WTC11 (cell line): ENCODE measurements around the gene LMOD3. TPM values are rescaled to one million over a fixed set of nuclear protein-coding genes. Genes with fewer than 3 reads are reported as not detected.

Experiments used
- ATAC-seq: fragments of 200-7000 bp; cut with Tn5 transposase; 2 replicates; pipeline ENCODE4 v1.10.0; 2021; ENCODE audit warnings: mild to moderate bottlenecking, moderate library complexity
- CTCF ChIA-PET: fragments of 300-600 bp; sonication (Branson Sonifier 250); formaldehyde crosslinking; loops from one replicate; lab custom pipeline; 2021; ENCODE audit warnings: antibody characterized with exemption; lab: Charles Lee
- POLR2A ChIA-PET: fragments of 350-600 bp; sonication (Branson Sonifier 250); formaldehyde crosslinking; loops from one replicate; lab custom pipeline; 2021; ENCODE audit warnings: antibody characterized with exemption; lab: Charles Lee
- DNase-seq: peaks from one replicate; pipeline ENCODE4 v3.0.0; 2021; ENCODE audit warnings: low spot score
- H3K27ac Mint-ChIP-seq: 2 replicates; pipeline ENCODE4 v1.8.0; 2021; ENCODE audit warnings: mixed read lengths
- H3K27me3 Mint-ChIP-seq: 2 replicates; pipeline ENCODE4 v1.8.0; 2021; ENCODE audit warnings: low read depth, mild to moderate bottlenecking, moderate library complexity, mixed read lengths
- H3K36me3 Mint-ChIP-seq: 2 replicates; pipeline ENCODE4 v1.8.0; 2021; ENCODE audit warnings: mixed read lengths
- H3K4me1 Mint-ChIP-seq: 2 replicates; pipeline ENCODE4 v1.8.0; 2022; ENCODE audit warnings: mixed read lengths
- H3K4me3 Mint-ChIP-seq: 2 replicates; pipeline ENCODE4 v1.8.0; 2021; ENCODE audit warnings: mild to moderate bottlenecking, moderate library complexity, mixed read lengths
- H3K9me3 Mint-ChIP-seq: 2 replicates; pipeline ENCODE4 v1.8.0; 2021; ENCODE audit warnings: mixed read lengths
- ATF6 ChIP-seq: sonication (generic); formaldehyde crosslinking; IDR thresholded peaks from 2 replicates; pipeline ENCODE4 v1.8.1; 2023; ENCODE audit warnings: mild to moderate bottlenecking, missing genetic modification reagents
- CREB1 ChIP-seq: sonication (generic); formaldehyde crosslinking; IDR thresholded peaks from 2 replicates; pipeline ENCODE4 v1.8.0; 2023; ENCODE audit warnings: mild to moderate bottlenecking, missing genetic modification reagents
- FOXK1 ChIP-seq: sonication (generic); formaldehyde crosslinking; IDR thresholded peaks from 2 replicates; pipeline ENCODE4 v1.8.0; 2022; ENCODE audit warnings: mild to moderate bottlenecking, moderate library complexity, missing genetic modification reagents
- GABPB1 ChIP-seq: sonication (generic); formaldehyde crosslinking; IDR thresholded peaks from 2 replicates; pipeline ENCODE4 v1.8.1; 2023; ENCODE audit warnings: mild to moderate bottlenecking, missing genetic modification reagents
- NR1H2 ChIP-seq: sonication (generic); formaldehyde crosslinking; IDR thresholded peaks from 2 replicates; pipeline ENCODE4 v1.9.0; 2021; ENCODE audit warnings: mild to moderate bottlenecking, moderate library complexity, missing genetic modification reagents
- NR2C2 ChIP-seq: sonication (generic); formaldehyde crosslinking; IDR thresholded peaks from 2 replicates; pipeline ENCODE4 v1.8.0; 2022; ENCODE audit warnings: mild to moderate bottlenecking, missing genetic modification reagents
- OVOL2 ChIP-seq: fragments of 250-450 bp; sonication (Bioruptor Pico); IDR thresholded peaks from 2 replicates; pipeline ENCODE4 v1.9.0; 2021; ENCODE audit warnings: mild to moderate bottlenecking, borderline replicate concordance
- PREB ChIP-seq: sonication (generic); formaldehyde crosslinking; IDR thresholded peaks from 2 replicates; pipeline ENCODE4 v1.8.1; 2022; ENCODE audit warnings: mild to moderate bottlenecking, missing genetic modification reagents, moderate library complexity, borderline replicate concordance
- PRRX2 ChIP-seq: fragments of 250-450 bp; sonication (Bioruptor Pico); IDR thresholded peaks from 2 replicates; pipeline ENCODE4 v1.8.0; 2021; ENCODE audit warnings: mild to moderate bottlenecking
- RORB ChIP-seq: fragments of 250-450 bp; sonication (Bioruptor Pico); IDR thresholded peaks from 2 replicates; pipeline ENCODE4 v1.9.0; 2021; ENCODE audit warnings: mild to moderate bottlenecking
- TCF7 ChIP-seq: sonication (generic); formaldehyde crosslinking; IDR thresholded peaks from 2 replicates; pipeline ENCODE4 v1.8.0; 2022; ENCODE audit warnings: mild to moderate bottlenecking, low read depth, missing genetic modification reagents, moderate library complexity
- TP53 ChIP-seq: sonication (generic); formaldehyde crosslinking; IDR thresholded peaks from 2 replicates; pipeline ENCODE4 v1.8.1; 2023; ENCODE audit warnings: mild to moderate bottlenecking, missing genetic modification reagents
- USF2 ChIP-seq: sonication (generic); formaldehyde crosslinking; IDR thresholded peaks from 2 replicates; pipeline ENCODE4 v1.8.1; 2023; ENCODE audit warnings: mild to moderate bottlenecking, missing genetic modification reagents, moderate library complexity
- ZNF219 ChIP-seq: sonication (generic); formaldehyde crosslinking; IDR thresholded peaks from 2 replicates; pipeline ENCODE4 v1.8.0; 2023; ENCODE audit warnings: missing genetic modification reagents, mild to moderate bottlenecking, borderline replicate concordance
- ZNF263 ChIP-seq: sonication (generic); formaldehyde crosslinking; IDR thresholded peaks from 2 replicates; pipeline ENCODE4 v1.8.1; 2022; ENCODE audit warnings: low read depth, mild to moderate bottlenecking, moderate library complexity, missing genetic modification reagents
- ZNF416 ChIP-seq: fragments of 250-450 bp; sonication (Bioruptor Pico); IDR thresholded peaks from 2 replicates; pipeline ENCODE4 v1.9.0; 2021; ENCODE audit warnings: mild to moderate bottlenecking, inconsistent platforms
- ZNF423 ChIP-seq: fragments of 250-450 bp; sonication (Bioruptor Pico); IDR thresholded peaks from 2 replicates; pipeline ENCODE4 v2.1.2; 2022; ENCODE audit warnings: mild to moderate bottlenecking, moderate library complexity
- ZNF425 ChIP-seq: fragments of 250-450 bp; sonication (Bioruptor Pico); conservative IDR thresholded peaks from 2 replicates; pipeline ENCODE4 v1.9.0; 2021; ENCODE audit warnings: mild to moderate bottlenecking
- ZNF512 ChIP-seq: sonication (generic); formaldehyde crosslinking; IDR thresholded peaks from 2 replicates; pipeline ENCODE4 v1.8.1; 2022; ENCODE audit warnings: missing genetic modification reagents, borderline replicate concordance
- total RNA-seq: library from RNA; stranded (reverse); gene quantifications from 3 replicates; pipeline ENCODE4 v1.2.3, GENCODE V29; 2021

Gene LMOD3
- total RNA-seq, 1 experiment from 2014 or later: not detected

GRCh38 chr3:69145688-69146087, 23.3 kb upstream of the LMOD3 start (continued):
- TF ChIP-seq CREB1 (CRISPR knock-in tag): no peak
- no peak for TF ChIP-seq OVOL2 (CRISPR knock-in tag)
- TF ChIP-seq PREB (CRISPR knock-in tag): no peak
- TF ChIP-seq ZNF512: no peak
- no peak for TF ChIP-seq RORB (CRISPR knock-in tag)
- TF ChIP-seq ZNF263: no peak
- TF ChIP-seq FOXK1: no peak
- TF ChIP-seq NR2C2 (CRISPR knock-in tag): no peak
- TF ChIP-seq USF2 (CRISPR knock-in tag): no peak
- no peak for TF ChIP-seq ATF6
- TF ChIP-seq NR1H2 (CRISPR knock-in tag): no peak
- TF ChIP-seq ZNF425 (CRISPR knock-in tag): no peak

GRCh38 chr3:69144631-69145245, 22.3 kb upstream of the LMOD3 start:
- H3K27me3 Mint-ChIP-seq: peaks cover 83% of the 10 kb centered on the region
- no peaks in the 10 kb centered on the region for H3K36me3 Mint-ChIP-seq
- no peak overlapping the region for H3K27ac Mint-ChIP-seq
- no peaks in the 10 kb centered on the region for H3K9me3 Mint-ChIP-seq
- TF ChIP-seq PRRX2 (CRISPR knock-in tag) (no peak), ZNF423 (peak; percentile 77)
- no peak overlapping the region for H3K4me3 Mint-ChIP-seq
- ChIA-PET CTCF (interaction anchor here (0.8 to 1.9 kb wide), 7 partner anchors 11 to 295 kb away, joined by 4 to 17 read pairs (median 5); no protein-coding TSS in a partner anchor), POLR2A (interaction anchor here (0.9 kb wide), 1 partner anchor 8 kb away, joined by 3 read pairs; no protein-coding TSS in a partner anchor)
- ATAC-seq (peak; percentile 89), DNase-seq (peak; percentile 51)
- H3K4me1 Mint-ChIP-seq: peaks cover 12% of the 10 kb centered on the region

GRCh38 chr3:69143612-69144011, 21.2 kb upstream of the LMOD3 start:
- no peak overlapping the region for H3K27ac Mint-ChIP-seq
- no peaks in the 10 kb centered on the region for H3K36me3 Mint-ChIP-seq
- ChIA-PET CTCF (no interaction called here), POLR2A (no interaction called here)
- ATAC-seq: no peak
- H3K4me1 Mint-ChIP-seq: peaks cover 12% of the 10 kb centered on the region
- peaks cover 92% of the 10 kb centered on the region for H3K27me3 Mint-ChIP-seq
- DNase-seq: no peak
- TF ChIP-seq TP53 (no peak), GABPB1 (CRISPR knock-in tag) (peak; percentile 87), ZNF416 (no peak), ZNF423 (no peak), ZNF219 (no peak), TCF7 (CRISPR knock-in tag) (no peak), ZNF263 (no peak)
- H3K4me3 Mint-ChIP-seq: no peak overlapping the region
- H3K9me3 Mint-ChIP-seq: no peaks in the 10 kb centered on the region
